GM19351 (cell line): ENCODE results near the gene SNAP47.

ENCODE experiments used
- ATAC-seq: cut with Tn5 transposase; IDR thresholded peaks from one replicate; pipeline ENCODE4 v1.9.1; 2021; ENCODE audit warnings: mild to moderate bottlenecking, moderate library complexity; ENCODE audit not compliant: unreplicated experiment

The SNAP47 gene

DNA sequence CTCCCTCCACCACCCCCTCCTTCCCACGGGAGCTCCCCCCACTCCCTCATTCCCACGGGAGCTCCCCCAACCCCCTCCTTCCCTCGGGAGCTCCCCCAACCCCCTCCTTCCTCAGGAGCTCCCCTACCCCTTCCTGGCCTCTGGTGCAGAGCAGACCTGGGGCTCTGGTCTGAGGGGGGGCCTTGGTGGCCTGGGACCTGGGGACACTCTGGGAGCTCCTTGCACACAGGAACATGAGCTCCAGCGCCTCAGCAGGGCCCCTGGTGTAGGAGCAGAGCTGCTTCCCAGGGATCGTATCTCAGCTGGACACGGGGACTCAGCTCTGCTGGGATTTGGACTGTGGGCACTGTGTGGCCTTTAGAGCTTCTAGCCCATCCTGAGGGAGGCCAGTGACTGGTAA is 60.5 kb downstream of the SNAP47 start:
- no peak for ATAC-seq

DNA sequence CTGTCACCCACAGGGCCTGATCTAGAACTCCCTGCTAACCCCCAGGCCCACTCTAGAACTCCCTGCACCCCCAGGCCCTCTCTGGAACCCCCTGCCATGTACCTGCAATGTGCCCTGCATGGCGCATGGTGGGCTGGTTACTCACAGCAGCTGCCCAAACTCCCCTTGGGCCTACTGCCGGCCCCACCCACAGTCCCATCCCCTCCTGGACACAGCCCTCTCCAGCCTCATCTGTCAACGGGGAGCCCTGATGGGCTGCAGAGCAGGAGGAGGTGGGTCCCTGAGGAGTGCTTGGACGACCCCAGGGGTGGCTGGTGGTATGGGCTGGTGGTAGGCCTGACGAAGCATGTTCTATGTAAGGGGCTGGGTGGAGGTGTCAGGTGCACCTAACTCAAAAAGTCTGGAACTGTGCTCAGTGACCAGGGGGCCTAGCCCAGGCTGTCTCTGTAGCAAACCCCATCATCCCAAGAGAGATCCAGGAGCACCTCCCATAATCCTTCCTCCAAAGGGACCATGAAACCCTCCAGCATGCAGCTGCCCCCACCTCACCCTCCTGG is 61.2 kb downstream of the SNAP47 start:
- no peak for ATAC-seq

DNA sequence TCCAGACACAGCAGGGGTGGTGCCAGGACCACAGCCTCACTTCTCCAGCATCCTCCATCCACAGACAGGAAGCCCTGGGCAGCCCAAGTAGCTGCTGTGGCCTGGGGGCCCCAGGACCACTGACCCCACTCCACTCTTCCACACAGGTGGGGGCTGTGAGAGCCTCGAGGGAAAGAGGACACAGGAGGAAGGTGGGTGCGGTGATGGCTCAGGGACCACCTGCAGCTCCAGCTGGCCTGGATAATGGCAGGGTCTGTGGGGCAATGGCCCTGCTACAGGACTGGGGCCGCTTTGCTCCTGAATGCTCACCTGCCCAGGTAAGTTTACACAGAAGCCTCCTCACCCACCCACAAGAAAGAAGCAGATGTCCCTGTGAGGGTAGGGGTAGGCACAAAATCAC is 61.9 kb downstream of the SNAP47 start:
- no peak for ATAC-seq

DNA sequence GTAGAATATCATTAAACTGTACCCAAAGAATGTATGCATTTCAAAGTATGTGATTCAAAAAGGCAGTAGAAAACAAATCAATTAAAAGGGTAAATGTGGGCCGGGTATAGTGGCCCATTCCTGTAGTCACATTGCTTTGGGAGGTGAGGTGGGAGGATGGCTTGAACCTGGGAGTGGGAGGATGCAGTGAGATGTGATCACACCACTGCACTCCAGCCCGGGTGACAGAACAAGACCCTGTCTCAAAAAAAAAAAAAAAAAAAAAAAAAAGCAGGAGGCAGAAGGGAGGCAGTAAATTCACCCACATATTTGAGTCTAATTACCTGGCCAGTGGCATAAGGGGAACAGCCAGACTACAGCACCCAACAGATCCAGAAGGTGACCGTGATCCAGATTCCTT is 62.4 kb downstream of the SNAP47 start:
- ATAC-seq: no peak

DNA sequence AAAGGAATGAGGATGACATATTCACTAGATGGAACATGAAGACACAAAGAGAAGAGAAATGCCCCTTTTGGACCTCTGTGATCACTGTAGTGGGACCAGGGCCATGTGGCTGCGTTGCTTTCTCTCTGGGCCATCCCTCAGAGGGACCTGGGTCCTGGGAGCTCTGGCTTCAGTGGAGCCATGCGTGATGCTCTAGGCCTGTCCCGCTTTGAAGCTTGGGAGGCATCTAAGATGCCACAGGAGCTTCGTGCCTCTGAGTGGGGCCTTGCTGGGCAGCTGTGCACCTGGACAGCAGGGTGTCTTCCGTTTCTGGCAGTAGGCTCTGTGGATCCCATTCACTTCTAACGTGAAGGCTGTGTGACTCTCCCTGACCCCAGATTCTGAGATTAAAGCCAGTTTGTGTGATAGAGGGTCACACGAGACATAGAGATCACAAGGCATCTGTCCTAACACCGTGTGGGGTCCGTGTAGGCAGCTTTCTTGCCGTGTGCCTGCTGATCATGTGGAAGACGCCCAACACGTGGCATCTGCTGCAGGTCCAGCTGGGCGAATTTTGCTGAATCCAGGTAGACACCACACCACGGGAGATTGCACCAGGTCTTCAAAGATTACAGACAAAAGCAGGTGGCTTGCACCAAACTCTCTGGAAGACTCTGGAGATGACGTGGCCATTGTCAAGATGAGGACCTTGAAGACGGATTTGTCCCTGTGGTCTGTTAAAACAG is 63.0 kb downstream of the SNAP47 start:
- no peak for ATAC-seq

DNA sequence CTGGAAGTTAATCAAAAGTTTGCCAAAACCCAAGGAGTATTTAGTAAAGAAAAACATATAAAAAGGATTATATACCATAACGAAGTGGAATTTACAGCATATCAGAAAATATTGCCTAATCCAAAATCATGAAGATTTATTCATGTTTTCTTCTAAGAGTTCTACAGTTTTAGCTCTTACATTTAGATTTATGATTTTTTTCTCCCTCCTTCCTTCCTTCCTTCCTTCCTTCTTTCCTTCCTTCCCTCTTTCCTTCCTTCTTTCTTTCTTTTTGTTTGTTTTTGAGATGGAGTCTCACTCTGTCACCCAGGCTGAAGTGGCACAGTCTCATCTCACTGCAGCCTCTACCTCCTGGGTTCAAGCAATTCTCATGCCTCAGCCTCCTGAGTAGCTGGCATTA is 64.5 kb downstream of the SNAP47 start:
- ATAC-seq: no peak

DNA sequence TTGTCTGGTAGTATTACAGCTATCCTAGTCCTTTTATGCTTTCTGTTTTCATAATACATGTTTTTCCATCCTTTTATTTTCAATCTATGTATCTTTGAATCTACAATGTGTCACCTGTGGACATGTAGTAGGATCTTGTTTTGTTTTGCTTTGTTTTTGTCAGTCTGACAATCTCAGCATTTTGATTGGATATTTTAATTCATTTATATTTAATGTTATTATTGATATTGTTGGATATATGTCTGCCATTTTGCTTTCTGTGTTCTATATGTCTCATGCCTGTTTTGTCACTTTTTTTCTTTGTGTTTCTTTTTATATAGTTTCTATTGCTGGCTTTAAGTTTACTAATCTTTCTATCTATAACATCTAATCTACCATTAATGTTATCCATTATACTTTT is 68.7 kb downstream of the SNAP47 start:
- no peak for ATAC-seq

DNA sequence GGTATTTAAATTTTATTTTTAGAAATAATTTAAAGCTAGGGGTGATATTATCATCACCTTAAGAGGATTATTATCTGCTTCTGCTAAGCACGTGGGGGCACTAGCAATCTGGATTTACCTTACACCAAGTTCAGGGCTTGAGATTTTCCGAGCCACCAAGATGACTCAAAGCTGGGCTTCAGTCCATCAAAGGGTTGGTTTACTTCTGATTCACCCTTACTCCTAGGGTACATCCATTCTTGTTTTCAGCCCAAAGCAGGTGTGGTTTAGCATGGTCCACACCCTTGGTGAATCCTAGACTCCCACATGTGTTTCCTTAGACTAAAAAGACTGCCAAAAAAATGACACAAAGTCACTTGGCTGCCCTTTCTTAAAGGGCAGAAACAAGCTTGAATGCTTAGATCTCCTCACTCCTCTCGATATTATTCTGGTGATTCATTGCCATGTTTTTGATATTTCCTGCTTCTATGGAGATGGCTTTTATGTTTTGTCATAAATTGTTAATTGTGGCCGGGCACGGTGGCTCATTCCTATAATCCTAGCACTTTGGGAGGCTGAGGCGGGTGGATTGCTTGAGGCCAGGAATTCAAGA is 70.5 kb downstream of the SNAP47 start:
- ATAC-seq: no peak

DNA sequence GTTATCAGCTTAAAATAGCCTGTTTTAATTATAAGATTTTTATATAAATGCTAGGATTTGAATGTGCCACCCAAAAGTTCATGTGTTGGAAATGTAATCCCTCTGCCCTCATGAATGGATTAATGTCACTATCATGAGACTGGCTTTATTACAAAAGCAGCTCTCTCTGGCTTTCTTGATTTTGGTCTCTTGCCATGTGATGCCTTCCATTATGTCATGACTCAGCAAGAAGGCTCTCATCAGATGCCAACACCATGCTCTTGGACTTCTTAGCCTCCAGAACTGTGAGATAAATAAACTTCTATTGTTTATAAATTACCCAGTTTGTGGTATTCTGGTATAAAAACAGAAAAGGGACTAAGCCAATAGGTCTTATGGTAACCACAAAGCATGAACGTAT is 73.3 kb downstream of the SNAP47 start:
- ATAC-seq: no peak

DNA sequence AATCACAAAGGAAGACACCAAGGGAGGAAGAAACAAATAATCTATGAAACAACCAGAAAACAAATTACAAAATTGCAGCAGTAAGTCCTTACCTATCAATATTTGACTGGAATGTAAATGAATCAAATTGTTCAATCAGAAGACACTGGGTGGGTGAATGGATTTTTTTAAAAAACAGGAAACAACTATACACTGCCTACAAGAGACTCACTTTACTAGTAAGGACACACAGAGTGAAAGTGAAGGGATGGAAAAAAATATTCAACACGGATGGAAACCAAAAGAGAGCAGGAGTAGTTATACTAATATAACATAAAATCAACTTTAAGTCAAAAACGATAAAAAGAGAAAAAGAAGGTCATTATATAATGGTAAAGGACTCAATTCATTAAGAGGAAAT is 73.8 kb downstream of the SNAP47 start:
- ATAC-seq: no peak

DNA sequence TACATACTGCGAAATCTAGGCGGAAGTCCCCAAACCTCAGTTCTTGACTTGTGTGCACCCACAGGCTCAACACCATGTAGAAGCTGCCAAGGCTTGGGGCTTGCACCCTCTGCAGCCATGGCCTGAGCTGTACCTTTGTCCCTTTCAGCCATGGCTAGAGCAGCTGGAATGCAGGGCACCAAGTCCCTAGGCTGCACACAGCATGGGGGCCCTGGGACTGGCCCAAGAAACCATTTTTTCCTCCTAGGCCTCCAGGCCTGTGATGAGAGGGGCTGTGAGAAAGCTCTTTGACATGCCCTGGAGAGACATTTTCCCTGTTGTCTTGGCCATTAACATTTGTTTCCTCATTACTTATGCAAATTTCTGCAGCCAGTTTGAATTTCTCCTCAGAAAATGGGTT is 78.7 kb downstream of the SNAP47 start:
- ATAC-seq: no peak

DNA sequence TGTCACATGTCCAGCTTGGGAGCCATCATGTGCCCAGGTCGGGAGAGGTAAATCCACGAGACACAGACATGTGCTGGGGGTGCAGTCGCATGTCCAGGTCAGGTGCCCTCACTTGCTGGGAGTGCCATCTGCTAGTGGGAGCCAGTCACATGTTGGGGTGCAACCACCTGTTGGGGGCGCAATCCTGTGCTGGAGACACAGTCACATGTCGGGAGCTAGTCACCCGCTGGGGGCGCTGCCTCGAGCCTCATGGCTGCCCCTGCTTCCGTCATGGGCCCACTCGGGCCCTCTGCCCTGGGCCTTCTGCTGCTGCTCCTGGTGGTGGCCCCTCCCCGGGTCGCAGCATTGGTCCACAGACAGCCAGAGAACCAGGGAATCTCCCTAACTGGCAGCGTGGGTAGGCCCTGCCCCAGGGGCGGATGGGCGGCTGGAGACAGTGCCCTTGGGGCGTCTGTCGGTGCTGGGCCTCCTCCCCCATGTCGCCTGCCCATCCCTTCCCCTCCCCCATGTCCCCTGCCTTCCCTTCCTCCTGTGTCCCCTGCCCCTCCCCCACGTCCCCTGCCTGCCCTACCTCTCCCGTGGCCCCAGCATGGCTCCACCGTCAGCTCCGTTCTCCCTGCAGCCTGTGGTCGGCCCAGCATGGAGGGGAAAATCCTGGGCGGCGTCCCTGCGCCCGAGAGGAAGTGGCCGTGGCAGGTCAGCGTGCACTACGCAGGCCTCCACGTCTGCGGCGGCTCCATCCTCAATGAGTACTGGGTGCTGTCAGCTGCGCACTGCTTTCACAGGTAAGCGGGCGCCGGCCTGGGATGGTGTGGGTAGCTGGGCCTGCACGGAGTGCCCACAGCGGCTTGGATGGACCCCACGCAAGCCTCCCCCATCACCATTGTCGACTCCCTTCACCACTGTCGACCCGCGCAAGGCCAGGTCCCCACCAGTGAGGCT is 80.5 kb downstream of the SNAP47 start, which contains the start of gene PRSS38:
TSS of gene PRSS38 (plus strand) at position 208 of the 942 bp plus-strand sequence. CDS start at position 250, 42 bp downstream.
- no peak for ATAC-seq

DNA sequence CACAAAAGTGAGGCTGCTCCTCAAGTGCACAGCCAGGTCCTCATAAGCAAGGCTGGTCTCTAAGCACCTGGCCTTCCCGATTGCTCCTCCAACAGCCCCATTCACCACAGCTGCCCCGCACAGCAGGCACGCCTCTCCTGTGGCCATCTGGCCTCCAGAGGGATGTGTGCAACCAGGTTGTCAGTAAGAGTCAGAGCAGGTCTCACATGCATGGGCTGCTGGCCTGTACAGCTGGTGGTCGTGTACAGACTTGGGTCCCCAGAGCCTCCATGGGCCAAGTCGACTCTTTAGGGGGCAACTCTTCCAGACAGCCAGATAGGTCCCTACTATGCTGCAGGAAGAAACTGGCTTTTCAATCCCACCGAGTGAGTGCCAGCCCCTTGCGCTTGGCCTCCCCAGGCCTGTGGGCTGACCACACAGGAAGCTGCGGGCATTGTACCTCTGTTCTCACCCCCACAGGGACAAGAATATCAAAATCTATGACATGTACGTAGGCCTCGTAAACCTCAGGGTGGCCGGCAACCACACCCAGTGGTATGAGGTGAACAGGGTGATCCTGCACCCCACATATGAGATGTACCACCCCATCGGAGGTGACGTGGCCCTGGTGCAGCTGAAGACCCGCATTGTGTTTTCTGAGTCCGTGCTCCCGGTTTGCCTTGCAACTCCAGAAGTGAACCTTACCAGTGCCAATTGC is 81.7 kb downstream of the SNAP47 start:
- no peak for ATAC-seq

DNA sequence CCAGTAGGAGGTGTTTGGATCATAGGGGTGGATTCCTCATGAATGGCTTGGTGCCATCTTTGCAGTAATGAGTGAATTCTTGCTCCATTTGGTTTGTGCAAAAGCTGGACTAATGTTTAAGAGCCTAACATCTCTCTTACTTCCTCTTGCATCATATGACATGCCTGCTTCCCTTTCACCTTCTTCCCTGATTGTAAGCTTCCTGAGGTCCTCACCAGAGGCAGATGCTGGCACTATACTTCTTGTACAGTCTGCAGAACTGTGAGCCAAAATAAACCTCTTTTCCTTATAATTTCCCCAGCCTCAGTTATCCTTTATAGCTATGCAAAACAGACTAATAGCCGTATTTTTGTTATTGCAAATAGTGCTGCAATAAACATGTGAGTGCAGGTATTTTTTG is 88.3 kb downstream of the SNAP47 start:
- ATAC-seq: no peak

DNA sequence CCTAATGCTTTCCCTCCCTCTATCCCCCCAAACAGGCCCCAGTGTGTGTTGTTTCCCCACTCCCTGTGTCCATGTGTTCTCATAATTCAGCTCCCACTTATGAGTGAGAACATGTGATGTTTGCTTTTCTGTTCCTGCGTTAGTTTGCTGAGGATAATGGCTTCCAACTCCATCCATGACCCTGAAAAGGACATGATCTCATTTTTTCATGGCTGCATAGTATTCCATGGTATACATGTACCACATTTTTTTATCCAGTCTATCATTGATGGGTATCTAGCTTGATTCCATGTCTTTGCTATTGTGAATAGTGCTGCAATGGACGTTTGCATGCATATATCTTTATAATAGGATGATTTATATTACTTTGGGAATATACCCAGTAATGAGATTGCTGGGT is 89.0 kb downstream of the SNAP47 start:
- no peak for ATAC-seq

DNA sequence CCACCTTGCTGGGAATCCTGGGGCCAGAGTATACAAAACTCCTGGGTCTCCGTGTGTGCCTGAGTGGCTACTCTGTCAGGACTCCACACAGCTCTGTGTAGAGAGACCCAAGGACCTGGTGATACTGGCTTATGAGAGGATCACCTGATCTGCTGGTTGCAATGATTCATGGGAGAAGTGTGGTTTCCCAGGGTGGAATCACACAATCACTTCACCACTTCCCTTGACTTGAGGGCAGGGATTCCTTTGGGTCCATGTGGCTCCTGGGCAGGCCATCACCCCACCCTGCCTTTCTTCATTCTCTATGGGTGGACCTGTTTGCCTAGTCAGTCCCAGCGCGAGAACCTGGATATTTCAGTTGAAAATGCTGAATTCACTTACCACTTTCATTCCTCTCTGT is 93.6 kb downstream of the SNAP47 start:
- no peak for ATAC-seq
